A172 (cell line): ENCODE data around the gene C1orf146. TPM values are rescaled to one million over a fixed set of nuclear protein-coding genes. Genes with fewer than 3 reads are reported as not detected.
"Not testable (repeated sequence)": the region's sequence is repeated elsewhere in the genome, so short reads cannot be mapped to it uniquely, and the experiment has no call there.

Experiments used
- DNase-seq: peaks from one replicate; pipeline ENCODE4 v3.0.0-alpha.2; 2015; ENCODE audit warnings: low spot score
- total RNA-seq: library from RNA; depleted of rRNA; stranded (reverse); fragments of >200 nt; shearing (Covaris generic); gene quantifications from 2 replicates; pipeline ENCODE4 v1.2.3, GENCODE V29; 2014; rRNA removed

C1orf146 gene
- total RNA-seq, 1 experiment from 2014 or later: not detected

DNA sequence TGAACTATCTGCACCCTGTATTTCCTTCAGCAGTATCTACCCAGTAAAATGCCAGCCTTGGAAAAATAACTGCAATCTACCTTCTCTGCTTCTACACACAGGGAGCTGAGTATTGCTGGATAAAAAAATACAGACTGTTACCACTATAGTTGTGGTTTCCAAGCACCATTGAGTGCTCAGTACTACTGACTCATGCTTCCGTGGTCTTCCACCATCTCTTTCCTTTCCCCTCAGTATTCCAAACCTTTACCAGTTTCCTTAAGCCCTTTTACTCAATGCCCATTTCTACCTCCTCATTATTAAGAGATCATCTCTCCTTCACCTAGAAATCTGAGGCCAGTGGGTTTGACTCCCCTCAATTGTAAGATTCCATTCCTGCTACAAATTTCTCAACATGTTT is 57.2 kb downstream of the C1orf146 start:
- DNase-seq: peak; percentile 5

DNA sequence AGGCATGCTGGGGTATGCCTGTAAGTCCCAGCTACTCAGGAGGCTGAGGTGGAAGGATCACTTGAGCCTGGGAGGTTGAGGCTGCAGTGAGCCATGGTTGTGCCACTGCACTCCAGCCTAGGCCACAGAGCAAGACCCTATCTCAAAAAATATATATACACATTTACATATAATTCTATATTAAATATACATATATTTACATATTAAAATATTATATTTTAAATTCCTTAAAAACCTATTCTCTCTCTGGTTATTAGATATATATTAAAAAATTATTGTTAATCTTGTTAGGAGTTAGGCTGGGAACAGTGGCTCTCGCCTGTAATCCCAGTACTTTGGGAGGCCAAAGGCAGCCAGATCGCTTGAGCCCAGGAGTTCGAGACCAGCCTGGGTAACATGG is 58.4 kb downstream of the C1orf146 start:
- DNase-seq: no peak

DNA sequence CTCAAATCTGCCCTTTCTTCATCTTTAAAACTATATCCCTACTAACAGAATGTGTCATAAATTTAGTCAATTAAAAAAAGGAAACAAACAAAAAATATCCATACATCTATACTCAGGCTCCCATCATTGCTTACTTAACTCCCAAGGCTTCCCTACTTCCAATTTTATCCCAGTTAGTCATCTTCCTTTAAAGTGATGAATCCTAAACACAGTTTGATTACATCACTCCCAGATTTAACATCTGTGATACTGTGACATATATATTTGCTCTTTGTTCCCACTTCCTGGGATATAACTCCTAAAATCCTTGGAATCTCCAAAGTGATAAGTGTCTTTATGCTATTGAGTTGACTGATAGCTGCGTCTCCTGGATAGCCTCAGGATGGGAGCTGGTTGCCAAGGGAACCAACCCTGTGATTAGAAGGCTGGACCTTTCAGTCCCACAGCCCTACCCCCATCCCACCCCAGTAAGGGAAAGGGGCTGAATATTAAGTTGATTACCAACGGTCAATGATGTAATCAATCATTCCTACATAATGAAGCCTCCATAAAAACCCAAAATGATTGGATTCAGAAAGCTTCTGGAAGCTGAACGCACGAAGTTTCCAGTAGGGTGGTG is 59.5 kb downstream of the C1orf146 start:
- DNase-seq: peak; percentile 34

DNA sequence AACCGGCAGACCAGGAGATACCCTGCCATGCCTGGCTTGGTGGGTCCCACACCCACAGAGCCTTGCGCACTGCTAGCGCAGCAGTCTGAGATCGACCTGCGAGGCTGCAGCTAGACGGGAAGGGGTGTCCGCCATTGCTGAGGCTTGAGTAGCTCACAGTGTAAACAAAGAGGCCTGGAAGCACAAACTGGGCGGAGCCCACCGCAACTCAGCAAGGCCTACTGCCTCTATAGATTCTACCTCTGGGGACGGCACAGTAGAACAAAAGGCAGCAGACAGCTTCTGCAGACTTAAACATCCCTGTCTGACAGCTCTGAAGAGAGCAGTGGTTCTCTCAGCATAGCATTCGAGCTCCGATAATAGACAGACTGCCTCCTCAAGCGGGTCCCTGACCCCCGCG is 62.1 kb downstream of the C1orf146 start:
- not testable (repeated sequence) for DNase-seq

DNA sequence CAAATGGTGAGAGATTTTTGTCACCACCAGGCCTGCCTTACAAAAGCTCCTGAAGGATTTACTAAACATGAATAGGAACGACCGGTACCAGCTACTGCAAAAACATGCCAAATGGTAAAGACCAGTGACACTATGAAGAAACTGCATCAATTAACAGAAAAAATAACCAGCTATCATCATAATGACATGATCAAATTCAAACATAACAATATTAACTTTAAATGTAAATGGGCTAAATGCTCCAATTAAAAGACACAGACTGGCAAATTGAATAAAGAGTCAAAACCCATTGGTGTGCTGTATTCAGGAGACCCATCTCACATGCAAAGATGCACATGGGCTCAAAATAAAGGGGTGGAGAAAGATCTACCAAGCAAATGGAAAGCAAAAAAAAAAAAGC is 63.7 kb downstream of the C1orf146 start:
- DNase-seq: not testable (repeated sequence)

DNA sequence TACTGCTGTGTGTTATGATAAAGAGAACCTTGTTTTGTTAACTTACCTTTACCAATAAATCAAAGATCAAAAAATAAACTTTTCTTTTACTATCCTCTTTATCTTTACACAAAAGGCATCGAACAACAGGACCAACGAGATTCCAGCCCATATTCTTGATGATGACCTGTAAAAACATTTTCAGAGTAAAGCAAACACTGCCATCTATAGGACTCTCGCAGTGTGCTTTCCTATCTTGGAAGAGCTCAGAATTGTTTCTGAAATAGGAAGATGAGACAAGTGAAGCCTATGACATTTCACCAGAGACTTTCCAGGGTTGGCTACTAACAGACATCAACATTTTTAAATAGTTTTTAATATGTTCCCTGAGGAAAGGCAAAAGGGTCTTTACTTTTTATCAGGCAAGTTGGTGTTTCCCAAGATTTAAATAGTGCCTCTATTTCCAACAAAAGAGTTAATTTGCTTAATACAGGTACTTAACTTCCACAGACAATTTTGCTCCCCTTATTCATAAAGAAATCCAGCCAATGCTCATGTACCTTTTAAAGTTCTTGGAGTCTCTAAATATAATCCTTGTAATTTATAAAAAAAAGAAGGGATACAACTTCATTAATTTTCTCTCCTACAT is 73.8 kb downstream of the C1orf146 start:
- peak; percentile 35 for DNase-seq

Other genes with a start within 250 kb of the C1orf146 start
- 8.3 and 8.9 TPM in 2 replicates for gene EPHX4, start 187.9 kb upstream of the C1orf146 start, total RNA-seq
- gene SETSIP, start 142.5 kb upstream of the C1orf146 start, total RNA-seq: 1.00 TPM in 1 of 2 replicates, not detected in the other
- 2.4 and 3.4 TPM in 2 replicates for gene BTBD8, start 137.6 kb upstream of the C1orf146 start, total RNA-seq
- gene GLMN, start 81.1 kb downstream of the C1orf146 start, total RNA-seq: 11.0 and 11.9 TPM in 2 replicates
- 17.5 and 19.1 TPM in 2 replicates for gene RPAP2, start 81.1 kb downstream of the C1orf146 start, total RNA-seq